Measurements from ENCODE around the gene ITPK1. TPM values are rescaled to one million over a fixed set of nuclear protein-coding genes. Genes with fewer than 3 reads are reported as not detected.

ITPK1 gene
- total RNA-seq, 1 experiment from 2014 or later: 25.9 TPM

DNA sequence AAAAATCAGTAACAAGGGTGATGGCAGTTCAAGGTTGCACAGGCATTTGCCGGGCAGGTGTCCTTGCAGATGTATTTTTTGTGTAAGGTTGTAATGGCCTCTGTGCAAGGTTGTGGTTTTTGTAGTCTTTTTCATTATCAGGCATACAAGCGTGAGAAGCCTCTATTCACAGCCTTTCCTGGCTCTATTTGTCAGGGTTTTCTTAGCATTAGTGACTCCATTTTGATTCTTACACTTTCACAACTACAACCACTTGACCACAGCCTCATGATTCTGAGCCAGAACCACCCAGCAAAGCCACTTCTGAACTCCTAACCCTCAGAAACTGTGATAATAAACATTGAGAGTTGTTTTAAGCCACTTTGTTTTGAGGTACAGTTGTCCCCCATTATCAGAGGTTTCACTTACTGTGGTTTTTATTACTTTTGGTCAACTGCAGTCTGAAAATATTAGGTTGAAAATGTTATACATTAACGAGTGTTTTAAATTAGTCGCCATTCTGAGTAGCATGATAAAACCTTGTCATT, 220.3 kb downstream of the ITPK1 start:
- DNase-seq (ENCODE audit: low read depth, low spot score): no peak
- Histone ChIP-seq H3K36me3 (ENCODE audit: control insufficient read depth, insufficient read depth, low read length) (no peaks in the 10 kb centered on the region), H3K4me1 (ENCODE audit: control insufficient read depth, insufficient read depth, low read length) (no peaks in the 10 kb centered on the region), H3K4me3 (ENCODE audit: low read depth in 2 of 2, low read length in 2 of 2) (no peak overlapping the region), H3K27me3 (ENCODE audit: control insufficient read depth, insufficient read depth, low read length) (no peaks in the 10 kb centered on the region), H3K27ac (ENCODE audit: low read length) (no peak overlapping the region), H3K9me3 (ENCODE audit: control insufficient read depth, insufficient read depth, low read depth, low read length) (no peaks in the 10 kb centered on the region)
- no peak for ATAC-seq
- intact Hi-C loops (cut with micrococcal nuclease; ENCODE audit: unreplicated experiment) (no loop called here), in situ Hi-C loops (cut with HindIII; ENCODE audit: low pct_unique_long_range_greater_than_20kb, low sequenced_read_pairs) (no loop called here)
- ChIA-PET POLR2A (no interaction called here), CTCF (no interaction called here)
- BruUV-seq (replicated peaks): no TSS peak
- TF ChIP-seq, protein P1, sequence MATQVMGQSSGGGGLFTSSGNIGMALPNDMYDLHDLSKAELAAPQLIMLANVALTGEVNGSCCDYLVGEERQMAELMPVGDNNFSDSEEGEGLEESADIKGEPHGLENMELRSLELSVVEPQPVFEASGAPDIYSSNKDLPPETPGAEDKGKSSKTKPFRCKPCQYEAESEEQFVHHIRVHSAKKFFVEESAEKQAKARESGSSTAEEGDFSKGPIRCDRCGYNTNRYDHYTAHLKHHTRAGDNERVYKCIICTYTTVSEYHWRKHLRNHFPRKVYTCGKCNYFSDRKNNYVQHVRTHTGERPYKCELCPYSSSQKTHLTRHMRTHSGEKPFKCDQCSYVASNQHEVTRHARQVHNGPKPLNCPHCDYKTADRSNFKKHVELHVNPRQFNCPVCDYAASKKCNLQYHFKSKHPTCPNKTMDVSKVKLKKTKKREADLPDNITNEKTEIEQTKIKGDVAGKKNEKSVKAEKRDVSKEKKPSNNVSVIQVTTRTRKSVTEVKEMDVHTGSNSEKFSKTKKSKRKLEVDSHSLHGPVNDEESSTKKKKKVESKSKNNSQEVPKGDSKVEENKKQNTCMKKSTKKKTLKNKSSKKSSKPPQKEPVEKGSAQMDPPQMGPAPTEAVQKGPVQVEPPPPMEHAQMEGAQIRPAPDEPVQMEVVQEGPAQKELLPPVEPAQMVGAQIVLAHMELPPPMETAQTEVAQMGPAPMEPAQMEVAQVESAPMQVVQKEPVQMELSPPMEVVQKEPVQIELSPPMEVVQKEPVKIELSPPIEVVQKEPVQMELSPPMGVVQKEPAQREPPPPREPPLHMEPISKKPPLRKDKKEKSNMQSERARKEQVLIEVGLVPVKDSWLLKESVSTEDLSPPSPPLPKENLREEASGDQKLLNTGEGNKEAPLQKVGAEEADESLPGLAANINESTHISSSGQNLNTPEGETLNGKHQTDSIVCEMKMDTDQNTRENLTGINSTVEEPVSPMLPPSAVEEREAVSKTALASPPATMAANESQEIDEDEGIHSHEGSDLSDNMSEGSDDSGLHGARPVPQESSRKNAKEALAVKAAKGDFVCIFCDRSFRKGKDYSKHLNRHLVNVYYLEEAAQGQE (IDR thresholded peaks at IDR 0.05; ENCODE audit: insufficient read depth in 1 of 2, low read depth in 2 of 2, low read length in 1 of 2): no peak
- TF ChIP-seq SIN3A (IDR thresholded peaks at IDR 0.05; ENCODE audit: borderline replicate concordance, insufficient read depth, low read depth, low read length): no peak
- no peak for TF ChIP-seq POLR2AphosphoS5 (IDR thresholded peaks at IDR 0.05; ENCODE audit: low read depth, low read length)
- TF ChIP-seq TCF7L2 (IDR thresholded peaks at IDR 0.05; ENCODE audit: low read depth, low read length): no peak
- TF ChIP-seq, protein P2, sequence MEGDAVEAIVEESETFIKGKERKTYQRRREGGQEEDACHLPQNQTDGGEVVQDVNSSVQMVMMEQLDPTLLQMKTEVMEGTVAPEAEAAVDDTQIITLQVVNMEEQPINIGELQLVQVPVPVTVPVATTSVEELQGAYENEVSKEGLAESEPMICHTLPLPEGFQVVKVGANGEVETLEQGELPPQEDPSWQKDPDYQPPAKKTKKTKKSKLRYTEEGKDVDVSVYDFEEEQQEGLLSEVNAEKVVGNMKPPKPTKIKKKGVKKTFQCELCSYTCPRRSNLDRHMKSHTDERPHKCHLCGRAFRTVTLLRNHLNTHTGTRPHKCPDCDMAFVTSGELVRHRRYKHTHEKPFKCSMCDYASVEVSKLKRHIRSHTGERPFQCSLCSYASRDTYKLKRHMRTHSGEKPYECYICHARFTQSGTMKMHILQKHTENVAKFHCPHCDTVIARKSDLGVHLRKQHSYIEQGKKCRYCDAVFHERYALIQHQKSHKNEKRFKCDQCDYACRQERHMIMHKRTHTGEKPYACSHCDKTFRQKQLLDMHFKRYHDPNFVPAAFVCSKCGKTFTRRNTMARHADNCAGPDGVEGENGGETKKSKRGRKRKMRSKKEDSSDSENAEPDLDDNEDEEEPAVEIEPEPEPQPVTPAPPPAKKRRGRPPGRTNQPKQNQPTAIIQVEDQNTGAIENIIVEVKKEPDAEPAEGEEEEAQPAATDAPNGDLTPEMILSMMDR (IDR thresholded peaks at IDR 0.05): no peak

- no peak for ATAC-seq
- CTCF ChIA-PET: no interaction called here
- H3K4me1 ChIP-seq (ENCODE audit: control insufficient read depth, insufficient read depth, low read length): no peaks in the 10 kb centered on the region
- H3K27me3 ChIP-seq (ENCODE audit: control insufficient read depth, insufficient read depth, low read length): no peaks in the 10 kb centered on the region
- intact Hi-C loops (cut with micrococcal nuclease; ENCODE audit: unreplicated experiment) (no loop called here), in situ Hi-C loops (cut with HindIII; ENCODE audit: low pct_unique_long_range_greater_than_20kb, low sequenced_read_pairs) (no loop called here)
- H3K27ac ChIP-seq (ENCODE audit: low read length): no peak overlapping the region
- no peaks in the 10 kb centered on the region for H3K36me3 ChIP-seq (ENCODE audit: control insufficient read depth, insufficient read depth, low read length)
- H3K4me3 ChIP-seq (ENCODE audit: low read depth in 2 of 2, low read length in 2 of 2): no peak overlapping the region
- no peaks in the 10 kb centered on the region for H3K9me3 ChIP-seq (ENCODE audit: control insufficient read depth, insufficient read depth, low read depth, low read length)
- POLR2A ChIA-PET: no interaction called here
- DNase-seq (ENCODE audit: low read depth, low spot score): no peak
- BruUV-seq (replicated peaks): no TSS peak
- TF ChIP-seq, protein P2 (IDR thresholded peaks at IDR 0.05): no peak
- no peak for TF ChIP-seq TCF7L2 (IDR thresholded peaks at IDR 0.05; ENCODE audit: low read depth, low read length)
- no peak for TF ChIP-seq SIN3A (IDR thresholded peaks at IDR 0.05; ENCODE audit: borderline replicate concordance, insufficient read depth, low read depth, low read length)
- no peak for TF ChIP-seq POLR2AphosphoS5 (IDR thresholded peaks at IDR 0.05; ENCODE audit: low read depth, low read length)
These were observed 223.1 kb downstream of the ITPK1 start for GRCh38 chr14:92892589-92892988.

All from Panc1 (cell line).